Measurements from ENCODE around the gene A1BG. TPM values are rescaled to one million over a fixed set of nuclear protein-coding genes. Genes with fewer than 3 reads are reported as not detected.

The A1BG gene
- total RNA-seq, 4 donors from 2014 or later, result 4.5 to 12.5 (median 9.0) TPM; not detected in 1

- in situ Hi-C loops (cut with MboI; ENCODE audit: low sequenced_read_pairs in 4 of 4), result no loop called here
- no peak for DNase-seq
Observed at GRCh38 chr19:58330458-58330857, 22.8 kb downstream of the A1BG start.

GRCh38 chr19:58328999-58329398, 24.3 kb downstream of the A1BG start:
- intact Hi-C loops (cut with DNase I; ENCODE audit: low total_unique reads) (loop anchor here (5.0 to 10.0 kb wide), 2 partner anchors 324 to 802 kb away; partner anchors contain the start of genes ZNF549 and ZNF606), in situ Hi-C loops (cut with MboI; ENCODE audit: low sequenced_read_pairs in 4 of 4) (no loop called here)
- Histone ChIP-seq H3K27me3 (no peaks in the 10 kb centered on the region), H3K27ac (no peak overlapping the region), H3K4me3 (no peak overlapping the region), H3K36me3 (no peaks in the 10 kb centered on the region), H3K4me1 (peaks cover 24 to 29% of the 10 kb centered on the region in 2 donors), H3K9me3 (no peaks in the 10 kb centered on the region)
- TF ChIP-seq CTCF (IDR thresholded peaks at IDR 0.05 in 4 of 5, conservative IDR thresholded peaks at IDR 0.05 in 1 of 5) (no peak), POLR2A (IDR thresholded peaks at IDR 0.05) (no peak)
- ATAC-seq, result no peak
- DNase-seq, result no peak

More at GRCh38 chr19:58330458-58330857, 22.8 kb downstream of the A1BG start:
- Histone ChIP-seq H3K36me3 (peaks cover 0 to 10% of the 10 kb centered on the region in 2 donors), H3K4me1 (peaks cover 24 to 27% of the 10 kb centered on the region in 2 donors), H3K27me3 (no peaks in the 10 kb centered on the region), H3K4me3 (no peak overlapping the region), H3K9me3 (no peaks in the 10 kb centered on the region), H3K27ac (no peak overlapping the region)
- ATAC-seq, result no peak
- TF ChIP-seq CTCF (IDR thresholded peaks at IDR 0.05 in 4 of 5, conservative IDR thresholded peaks at IDR 0.05 in 1 of 5) (no peak), POLR2A (IDR thresholded peaks at IDR 0.05) (no peak)
- intact Hi-C loops (cut with DNase I; ENCODE audit: low total_unique reads), result no loop called here

- DNase-seq, result peak; percentile 95 to 96
- intact Hi-C loops (cut with DNase I; ENCODE audit: low total_unique reads) (loop anchor here (1.0 to 10.0 kb wide), 7 partner anchors 22 to 800 kb away; partner anchors contain the start of genes ERVK3-1, ZNF132, ZNF324B and ZNF497), in situ Hi-C loops (cut with MboI; ENCODE audit: low sequenced_read_pairs in 4 of 4) (no loop called here)
- Histone ChIP-seq H3K36me3 (no peaks in the 10 kb centered on the region), H3K27ac (peak within 1 kb of the TSS; percentile 94 to 99 (median 98)), H3K4me3 (peak within 1 kb of the TSS; percentile 91 to 96 (median 94)), H3K9me3 (no peaks in the 10 kb centered on the region), H3K27me3 (no peaks in the 10 kb centered on the region), H3K4me1 (peaks cover 24 to 29% of the 10 kb centered on the region in 2 donors)
- peak; percentile 98 for ATAC-seq
- TF ChIP-seq POLR2A (IDR thresholded peaks at IDR 0.05) (peak; percentile 79 to 81), CTCF (IDR thresholded peaks at IDR 0.05 in 4 of 5, conservative IDR thresholded peaks at IDR 0.05 in 1 of 5) (no peak)
Observed at GRCh38 chr19:58326914-58327726, 26.2 kb downstream of the A1BG start, which contains the start of gene ZSCAN22. Gene ZSCAN22 (plus strand): TSS chr19:58326994. CDS start chr19:58334803, 7,809 bp downstream.

GRCh38 chr19:58326501-58326913, 26.8 kb downstream of the A1BG start:
- H3K27ac ChIP-seq, result peak overlapping the region; percentile 94 to 99 (median 98)
- no peak for DNase-seq
- H3K36me3 ChIP-seq, result no peaks in the 10 kb centered on the region
- peak overlapping the region; percentile 91 to 96 (median 94) for H3K4me3 ChIP-seq
- no peak for TF ChIP-seq POLR2A (IDR thresholded peaks at IDR 0.05)
- TF ChIP-seq CTCF (IDR thresholded peaks at IDR 0.05 in 4 of 5, conservative IDR thresholded peaks at IDR 0.05 in 1 of 5), result no peak
- peak; percentile 2 to 10 for ATAC-seq
- no peaks in the 10 kb centered on the region for H3K9me3 ChIP-seq
- intact Hi-C loops (cut with DNase I; ENCODE audit: low total_unique reads), result loop anchor here (1.0 to 10.0 kb wide), 4 partner anchors 36 to 799 kb away; partner anchors contain the start of genes ZNF324B, ZNF497, ZNF549 and ZNF606
- peaks cover 24 to 29% of the 10 kb centered on the region in 2 donors for H3K4me1 ChIP-seq
- in situ Hi-C loops (cut with MboI; ENCODE audit: low sequenced_read_pairs in 4 of 4), result no loop called here
- no peaks in the 10 kb centered on the region for H3K27me3 ChIP-seq

Measured in gastrocnemius medialis (tissue), 4 donors.